Dedifferentiated amniotic fluid mesenchymal stem cell (primary cell): ENCODE measurements around the gene CUZD1.

Experiments
- DNase-seq: peaks from one replicate; pipeline ENCODE4 v3.0.0-alpha.2; 2016; ENCODE audit errors: extremely low spot score

The CUZD1 gene

GRCh38 chr10:122815458-122815857 is 30.2 kb downstream of the CUZD1 start:
- no peak for DNase-seq

- no peak for DNase-seq
These were observed 31.2 kb downstream of the CUZD1 start for GRCh38 chr10:122814493-122814892.

GRCh38 chr10:122812751-122813150 is 32.9 kb downstream of the CUZD1 start:
- DNase-seq: no peak

GRCh38 chr10:122802282-122802681 is 43.4 kb downstream of the CUZD1 start:
- DNase-seq: no peak

- no peak for DNase-seq
These were observed 46.9 kb downstream of the CUZD1 start for GRCh38 chr10:122798704-122799231.

GRCh38 chr10:122796796-122797195 is 48.9 kb downstream of the CUZD1 start:
- no peak for DNase-seq

- no peak for DNase-seq
These were observed 49.7 kb downstream of the CUZD1 start for GRCh38 chr10:122795924-122796323.

- no peak for DNase-seq
These were observed 59.4 kb downstream of the CUZD1 start for GRCh38 chr10:122786269-122786668.

GRCh38 chr10:122782911-122783310 is 62.7 kb downstream of the CUZD1 start:
- no peak for DNase-seq
